Left lung (tissue), 10 donors: ENCODE results near the gene SEMA3D. TPM values are rescaled to one million over a fixed set of nuclear protein-coding genes. Genes with fewer than 3 reads are reported as not detected.

Experiments
- ATAC-seq: fragments of 200-7000 bp; cut with Tn5 transposase; one replicate; pipeline ENCODE4 v1.9.1; 2020; ENCODE audit warnings: moderate library complexity
- DNase-seq, 4 donors: peaks; one replicate each; pipeline ENCODE4 v3.0.0-alpha.2; 2013 to 2020
- H3K27ac ChIP-seq, 2 donors: fragments of 200-600 bp; sonication (generic) in 1 of 2; one replicate each; pipeline versions ENCODE4 v1.5.0 to v1.8.0; 2020 to 2021
- H3K27me3 ChIP-seq, 2 donors: fragments of 200-600 bp; sonication (generic) in 1 of 2; one replicate each; pipeline versions ENCODE4 v1.5.0 to v1.8.0; 2020 to 2021
- H3K36me3 ChIP-seq, 2 donors: fragments of 200-600 bp; sonication (generic) in 1 of 2; one replicate each; pipeline versions ENCODE4 v1.5.0 to v1.8.0; 2020 to 2021
- H3K4me1 ChIP-seq, 2 donors: fragments of 200-600 bp; one replicate each; pipeline ENCODE4 v1.8.0; 2021
- H3K4me3 ChIP-seq, 2 donors: fragments of 200-600 bp; sonication (generic) in 1 of 2; one replicate each; pipeline versions ENCODE4 v1.5.0 to v1.8.0; 2020 to 2021; ENCODE audit warnings: mild to moderate bottlenecking in 1 of 2
- H3K9me3 ChIP-seq, 2 donors: fragments of 200-600 bp; sonication (generic) in 1 of 2; one replicate each; pipeline versions ENCODE4 v1.5.0 to v1.8.0; 2020 to 2021
- intact Hi-C, 2 donors: fragments of 100-400 bp; cut with DNase I; formaldehyde crosslinking; loops; one replicate each; pipeline versions ENCODE4 v1.11.2 to v1.14.2; 2022
- polyA plus RNA-seq, 6 donors: library from polyadenylated mRNA; unstranded; fragments of 120-200 nt; gene quantifications; one replicate each; pipeline ENCODE4 v1.2.1, GENCODE V29; 2013; ENCODE audit not compliant: insufficient read length in 6 of 6
- total RNA-seq, 2 donors: library from RNA; stranded (reverse); fragmentation: NEBNext Ultra II Directional; extraction: Animal tissue kit (Norgen Biotek cat#: 25700); gene quantifications; one replicate each; pipeline ENCODE4 v1.2.1, GENCODE V29; 2021
- TF ChIP-seq, protein P1 (sequence below), 2 donors: fragments of 200-600 bp; sonication (generic) in 1 of 2; IDR thresholded peaks; one replicate each; pipeline versions ENCODE4 v1.5.0 to v1.8.0; 2021; ENCODE audit warnings: antibody characterized with exemption in 2 of 2
- donor health status: DM: no; HTN: yes; CAD: no.
- donor health status: DM: no; HTN: no; CAD: no.

Gene SEMA3D
- total and polyA plus RNA-seq, 8 donors: 5.5 to 68.5 (median 46.3) TPM

GRCh38 chr7:85006754-85007153, 180.1 kb downstream of the SEMA3D start:
- H3K9me3 ChIP-seq: no peaks in the 10 kb centered on the region
- intact Hi-C loops: no loop called here

GRCh38 chr7:85004402-85004801, 182.5 kb downstream of the SEMA3D start:
- TF ChIP-seq, protein P1, sequence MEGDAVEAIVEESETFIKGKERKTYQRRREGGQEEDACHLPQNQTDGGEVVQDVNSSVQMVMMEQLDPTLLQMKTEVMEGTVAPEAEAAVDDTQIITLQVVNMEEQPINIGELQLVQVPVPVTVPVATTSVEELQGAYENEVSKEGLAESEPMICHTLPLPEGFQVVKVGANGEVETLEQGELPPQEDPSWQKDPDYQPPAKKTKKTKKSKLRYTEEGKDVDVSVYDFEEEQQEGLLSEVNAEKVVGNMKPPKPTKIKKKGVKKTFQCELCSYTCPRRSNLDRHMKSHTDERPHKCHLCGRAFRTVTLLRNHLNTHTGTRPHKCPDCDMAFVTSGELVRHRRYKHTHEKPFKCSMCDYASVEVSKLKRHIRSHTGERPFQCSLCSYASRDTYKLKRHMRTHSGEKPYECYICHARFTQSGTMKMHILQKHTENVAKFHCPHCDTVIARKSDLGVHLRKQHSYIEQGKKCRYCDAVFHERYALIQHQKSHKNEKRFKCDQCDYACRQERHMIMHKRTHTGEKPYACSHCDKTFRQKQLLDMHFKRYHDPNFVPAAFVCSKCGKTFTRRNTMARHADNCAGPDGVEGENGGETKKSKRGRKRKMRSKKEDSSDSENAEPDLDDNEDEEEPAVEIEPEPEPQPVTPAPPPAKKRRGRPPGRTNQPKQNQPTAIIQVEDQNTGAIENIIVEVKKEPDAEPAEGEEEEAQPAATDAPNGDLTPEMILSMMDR (IDR thresholded peaks at IDR 0.05): no peak
- Histone ChIP-seq H3K36me3 (no peaks in the 10 kb centered on the region), H3K27ac (no peak overlapping the region), H3K27me3 (no peaks in the 10 kb centered on the region), H3K4me3 (no peak overlapping the region), H3K9me3 (no peaks in the 10 kb centered on the region), H3K4me1 (no peaks in the 10 kb centered on the region)
- intact Hi-C loops: no loop called here
- ATAC-seq (no peak), DNase-seq (no peak)

More at GRCh38 chr7:85006754-85007153, 180.1 kb downstream of the SEMA3D start:
- no peaks in the 10 kb centered on the region for H3K4me1 ChIP-seq
- TF ChIP-seq, protein P1 (IDR thresholded peaks at IDR 0.05): no peak
- no peaks in the 10 kb centered on the region for H3K36me3 ChIP-seq
- DNase-seq: no peak
- no peak overlapping the region for H3K27ac ChIP-seq
- H3K27me3 ChIP-seq: no peaks in the 10 kb centered on the region
- no peak for ATAC-seq
- H3K4me3 ChIP-seq: no peak overlapping the region

DNA sequence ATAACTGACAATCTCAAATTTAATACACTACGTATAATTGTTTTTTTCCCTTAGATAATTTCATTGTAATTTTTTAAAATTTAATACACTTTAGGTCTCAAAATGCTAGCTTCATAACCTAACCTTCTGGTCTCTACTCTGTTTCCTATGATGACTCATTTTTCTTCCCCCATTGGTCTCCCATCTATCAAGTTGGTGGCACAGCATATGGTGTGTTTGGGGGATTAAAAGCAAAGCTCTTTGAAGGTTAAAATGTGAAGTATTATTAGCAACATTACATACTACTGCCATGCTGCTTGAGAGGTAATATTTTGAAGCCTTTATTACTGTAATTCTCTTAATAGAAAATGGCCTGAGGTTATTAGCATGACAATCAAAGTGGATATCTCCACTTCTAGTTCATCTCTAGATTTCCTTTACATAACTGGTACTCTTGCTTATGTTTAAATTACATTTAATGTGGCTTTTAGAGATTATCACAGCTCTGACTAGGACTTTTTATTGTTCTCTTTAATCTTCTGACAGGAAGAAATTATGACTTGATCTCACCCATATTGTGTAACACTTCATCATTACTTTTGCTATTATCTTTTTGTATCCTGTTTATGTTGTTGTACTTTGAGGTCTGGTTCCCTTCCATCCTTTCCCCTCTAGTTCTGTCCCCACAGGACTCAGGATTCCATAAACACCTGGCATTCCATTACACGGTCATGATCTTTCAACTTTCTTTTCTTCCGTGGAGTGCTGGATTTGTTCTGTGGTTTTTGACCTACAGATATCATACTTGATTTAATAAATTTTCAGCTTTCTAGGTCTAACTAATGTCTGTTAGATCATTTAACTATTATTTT, 185.1 kb downstream of the SEMA3D start:
- TF ChIP-seq, protein P1 (IDR thresholded peaks at IDR 0.05): no peak
- H3K27me3 ChIP-seq: no peaks in the 10 kb centered on the region
- no peaks in the 10 kb centered on the region for H3K36me3 ChIP-seq
- H3K4me3 ChIP-seq: no peak overlapping the region
- no peak overlapping the region for H3K27ac ChIP-seq
- H3K4me1 ChIP-seq: no peaks in the 10 kb centered on the region
- no peaks in the 10 kb centered on the region for H3K9me3 ChIP-seq
- intact Hi-C loops: no loop called here
- ATAC-seq: no peak
- DNase-seq: no peak

GRCh38 chr7:85000735-85001350, 186.0 kb downstream of the SEMA3D start:
- intact Hi-C loops: no loop called here
- Histone ChIP-seq H3K4me3 (no peak overlapping the region), H3K36me3 (no peaks in the 10 kb centered on the region), H3K4me1 (no peaks in the 10 kb centered on the region), H3K27me3 (no peaks in the 10 kb centered on the region), H3K9me3 (no peaks in the 10 kb centered on the region), H3K27ac (no peak overlapping the region)
- TF ChIP-seq, protein P1 (IDR thresholded peaks at IDR 0.05): no peak
- DNase-seq (no peak), ATAC-seq (no peak)

DNA sequence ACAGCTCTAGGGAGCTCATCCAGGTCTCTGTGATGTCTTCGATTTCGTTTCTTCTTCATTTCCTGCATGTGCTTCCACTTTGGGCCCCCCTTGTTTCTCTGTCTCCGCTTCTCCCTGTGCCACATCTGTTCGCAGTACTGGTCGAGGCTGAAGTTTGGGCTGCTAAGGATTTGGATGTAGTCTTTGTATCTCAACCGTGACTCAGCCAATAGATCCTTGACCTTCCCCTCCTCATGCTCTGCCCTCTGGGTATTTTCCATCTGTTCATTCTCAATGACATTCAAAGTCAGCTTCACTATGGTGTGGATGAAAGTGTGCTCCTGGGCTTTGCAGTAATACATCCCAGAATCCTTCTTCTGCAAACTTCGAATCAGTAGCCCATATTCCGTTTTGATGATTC, 187.4 kb downstream of the SEMA3D start:
- ATAC-seq: no peak
- Histone ChIP-seq H3K36me3 (no peaks in the 10 kb centered on the region), H3K27ac (no peak overlapping the region), H3K4me3 (no peak overlapping the region), H3K4me1 (no peaks in the 10 kb centered on the region), H3K27me3 (no peaks in the 10 kb centered on the region), H3K9me3 (no peaks in the 10 kb centered on the region)
- intact Hi-C loops: no loop called here
- DNase-seq: no peak
- TF ChIP-seq, protein P1 (IDR thresholded peaks at IDR 0.05): no peak
